ENCODE data around the gene MIGA1.

GRCh38 chr1:77925518-77925917 is 146.1 kb downstream of the MIGA1 start:
- TF ChIP-seq CTCF (IDR thresholded peaks at IDR 0.05), result no peak
- TF ChIP-seq POLR2A (IDR thresholded peaks at IDR 0.05), result no peak
- no peak for TF ChIP-seq POLR2AphosphoS5 (IDR thresholded peaks at IDR 0.05)
